Caco-2 (cell line): Measurements from ENCODE around the gene PCDHGA2. TPM values are rescaled to one million over a fixed set of nuclear protein-coding genes. Genes with fewer than 3 reads are reported as not detected.
A peak's percentile ranks its signal among the peaks of the same experiment; 100 is the strongest.
"Not testable (repeated sequence)": the region's sequence is repeated elsewhere in the genome, so short reads cannot be mapped to it uniquely, and the experiment has no call there.

Experiments
- BruUV-seq: library from RNA; stranded (reverse); fragments of 400-500 nt; replicated peaks from 2 replicates; lab custom pipeline; 2021; lab: Mats Ljungman, UMichigan
- CTCF ChIA-PET: fragments of 300-600 bp; sonication (Branson Sonifier 250); formaldehyde crosslinking; loops from one replicate; lab custom pipeline; 2022; ENCODE audit warnings: antibody characterized with exemption; lab: Charles Lee
- POLR2A ChIA-PET: fragments of 300-600 bp; sonication (Branson Sonifier 250); formaldehyde crosslinking; loops from one replicate; lab custom pipeline; 2022; ENCODE audit warnings: antibody characterized with exemption; lab: Charles Lee
- DNase-seq, 2 experiments: peaks; one replicate each; pipeline versions ENCODE4 v3.0.0 to v3.0.0-alpha.2; 2020 to 2022
- H3K27me3 ChIP-seq: replicated peaks from 2 replicates; pipeline ENCODE4 v1.6.0; 2011; ENCODE audit warnings: low read length; ENCODE audit not compliant: control insufficient read depth, insufficient read depth
- H3K36me3 ChIP-seq: 2 replicates; pipeline ENCODE4 v1.5.1; 2011; ENCODE audit warnings: low read length; ENCODE audit not compliant: control insufficient read depth, insufficient read depth
- H3K4me1 ChIP-seq: fragments of 250-450 bp; sonication (Bioruptor Pico); 2 replicates; pipeline ENCODE4 v1.5.1; 2020; ENCODE audit warnings: mild to moderate bottlenecking
- H3K4me3 ChIP-seq: 2 replicates; pipeline ENCODE4 v1.5.1; 2011; ENCODE audit warnings: low read depth, mild to moderate bottlenecking, control low read depth, low read length
- H3K9me3 ChIP-seq: fragments of 250-450 bp; sonication (Bioruptor Pico); 2 replicates; pipeline ENCODE4 v1.5.1; 2020; ENCODE audit warnings: mild to moderate bottlenecking, moderate library complexity
- H3K27ac Mint-ChIP-seq: one replicate; pipeline ENCODE4 v1.8.0; 2022; ENCODE audit warnings: mixed read lengths; ENCODE audit not compliant: unreplicated experiment
- H3K27me3 Mint-ChIP-seq: one replicate; pipeline ENCODE4 v1.8.0; 2022; ENCODE audit warnings: mixed read lengths; ENCODE audit not compliant: insufficient read depth, unreplicated experiment
- H3K36me3 Mint-ChIP-seq: one replicate; pipeline ENCODE4 v1.8.0; 2022; ENCODE audit warnings: mild to moderate bottlenecking, mixed read lengths; ENCODE audit not compliant: insufficient read depth, unreplicated experiment
- H3K4me1 Mint-ChIP-seq: one replicate; pipeline ENCODE4 v1.8.0; 2022; ENCODE audit warnings: low read depth, mixed read lengths; ENCODE audit not compliant: unreplicated experiment
- H3K4me3 Mint-ChIP-seq: one replicate; pipeline ENCODE4 v1.8.0; 2022; ENCODE audit warnings: mild to moderate bottlenecking, moderate library complexity, mixed read lengths; ENCODE audit not compliant: unreplicated experiment
- H3K9me3 Mint-ChIP-seq: one replicate; pipeline ENCODE4 v1.8.0; 2022; ENCODE audit warnings: mixed read lengths; ENCODE audit not compliant: unreplicated experiment
- intact Hi-C: fragments of 100-400 bp; cut with micrococcal nuclease; formaldehyde crosslinking; loops from one replicate; pipeline ENCODE4 v1.10.0; 2022; ENCODE audit not compliant: unreplicated experiment
- total RNA-seq: library from RNA; stranded (reverse); gene quantifications from 2 replicates; pipeline ENCODE4 v1.2.3, GENCODE V29; 2022
- TF ChIP-seq, protein P1 (sequence below), 2 experiments: fragments of 200-600 bp in 1 of 2; IDR thresholded peaks; 1 replicate in 1 of 2; 2 replicates in 1 of 2; pipeline versions ENCODE4 v1.5.1 to v1.8.0; 2011 to 2022; ENCODE audit warnings: antibody characterized with exemption in 1 of 2, control low read depth in 1 of 2, inconsistent platforms in 1 of 2, low read depth in 1 of 2, low read length in 1 of 2, mild to moderate bottlenecking in 1 of 2, moderate library complexity in 1 of 2; ENCODE audit not compliant: insufficient read depth in 1 of 2, severe bottlenecking in 1 of 2, unreplicated experiment in 1 of 2

Gene PCDHGA2
- total RNA-seq, 1 experiment from 2014 or later: 0.20 TPM

GRCh38 chr5:141330299-141331080, 8.1 kb upstream of the PCDHGA2 start, which contains the start of gene PCDHGA1:
PCDHGA1 (plus strand) TSS chr5:141330514.
- Mint-ChIP-seq H3K36me3 (no peaks in the 10 kb centered on the region), H3K27me3 (no peaks in the 10 kb centered on the region), H3K4me1 (no peaks in the 10 kb centered on the region), H3K4me3 (no peak within 1 kb of the TSS), H3K27ac (no peak within 1 kb of the TSS), H3K9me3 (no peaks in the 10 kb centered on the region)
- DNase-seq: no peak
- Histone ChIP-seq H3K4me3 (no peak within 1 kb of the TSS), H3K4me1 (no peaks in the 10 kb centered on the region), H3K36me3 (no peaks in the 10 kb centered on the region), H3K9me3 (peaks cover 3% of the 10 kb centered on the region; the same call in 1 of the 2 replicates), H3K27me3 (no peaks in the 10 kb centered on the region)
- TF ChIP-seq, protein P1, sequence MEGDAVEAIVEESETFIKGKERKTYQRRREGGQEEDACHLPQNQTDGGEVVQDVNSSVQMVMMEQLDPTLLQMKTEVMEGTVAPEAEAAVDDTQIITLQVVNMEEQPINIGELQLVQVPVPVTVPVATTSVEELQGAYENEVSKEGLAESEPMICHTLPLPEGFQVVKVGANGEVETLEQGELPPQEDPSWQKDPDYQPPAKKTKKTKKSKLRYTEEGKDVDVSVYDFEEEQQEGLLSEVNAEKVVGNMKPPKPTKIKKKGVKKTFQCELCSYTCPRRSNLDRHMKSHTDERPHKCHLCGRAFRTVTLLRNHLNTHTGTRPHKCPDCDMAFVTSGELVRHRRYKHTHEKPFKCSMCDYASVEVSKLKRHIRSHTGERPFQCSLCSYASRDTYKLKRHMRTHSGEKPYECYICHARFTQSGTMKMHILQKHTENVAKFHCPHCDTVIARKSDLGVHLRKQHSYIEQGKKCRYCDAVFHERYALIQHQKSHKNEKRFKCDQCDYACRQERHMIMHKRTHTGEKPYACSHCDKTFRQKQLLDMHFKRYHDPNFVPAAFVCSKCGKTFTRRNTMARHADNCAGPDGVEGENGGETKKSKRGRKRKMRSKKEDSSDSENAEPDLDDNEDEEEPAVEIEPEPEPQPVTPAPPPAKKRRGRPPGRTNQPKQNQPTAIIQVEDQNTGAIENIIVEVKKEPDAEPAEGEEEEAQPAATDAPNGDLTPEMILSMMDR (IDR thresholded peaks at IDR 0.05; ENCODE audit: insufficient read depth in 1 of 2, low read depth in 1 of 2, low read length in 1 of 2, severe bottlenecking in 1 of 2, unreplicated experiment in 1 of 2): peak in 1 of 2 experiments; percentile 15
- ChIA-PET CTCF (interaction anchor here (0.7 to 1.1 kb wide), 3 partner anchors 10 to 233 kb away, joined by 3 to 4 read pairs (median 3); partner anchors contain the start of gene TAF7), POLR2A (interaction anchor here (1.0 kb wide), 1 partner anchor 10 kb away, joined by 9 read pairs; the partner anchor contains the start of gene TAF7)
- intact Hi-C loops: no loop called here
- no TSS peak for BruUV-seq

- H3K9me3 Mint-ChIP-seq, H3K4me3 ChIP-seq, DNase-seq, H3K36me3 Mint-ChIP-seq, H3K4me3 Mint-ChIP-seq, H3K27me3 ChIP-seq, intact Hi-C loops, BruUV-seq, POLR2A ChIA-PET, H3K4me1 Mint-ChIP-seq, H3K27me3 Mint-ChIP-seq, CTCF ChIA-PET, H3K9me3 ChIP-seq, H3K4me1 ChIP-seq, H3K27ac Mint-ChIP-seq, H3K36me3 ChIP-seq: not testable (repeated sequence)
Measured at GRCh38 chr5:141332571-141332970, 6.0 kb upstream of the PCDHGA2 start.

- H3K27ac Mint-ChIP-seq, CTCF ChIA-PET, H3K4me1 ChIP-seq, H3K4me3 ChIP-seq, H3K27me3 ChIP-seq, intact Hi-C loops, H3K9me3 ChIP-seq, H3K36me3 Mint-ChIP-seq, H3K4me3 Mint-ChIP-seq, H3K27me3 Mint-ChIP-seq, H3K4me1 Mint-ChIP-seq, DNase-seq, BruUV-seq, H3K36me3 ChIP-seq, POLR2A ChIA-PET: not testable (repeated sequence)
- H3K9me3 Mint-ChIP-seq: peaks cover 24% of the 10 kb centered on the region
Measured at GRCh38 chr5:141340781-141341354, 2.3 kb downstream of the PCDHGA2 start.

- no peak for DNase-seq
- TF ChIP-seq, protein P1 (IDR thresholded peaks at IDR 0.05; ENCODE audit: insufficient read depth in 1 of 2, low read depth in 1 of 2, low read length in 1 of 2, severe bottlenecking in 1 of 2, unreplicated experiment in 1 of 2): no peak
- CTCF ChIA-PET: no interaction called here
- intact Hi-C loops: no loop called here
- no TSS peak for BruUV-seq
- H3K9me3 Mint-ChIP-seq: peaks cover 19% of the 10 kb centered on the region
- Histone ChIP-seq H3K9me3 (no peaks in the 10 kb centered on the region; the same call in 1 of the 2 replicates), H3K4me3 (no peak overlapping the region), H3K4me1 (no peaks in the 10 kb centered on the region), H3K36me3 (no peaks in the 10 kb centered on the region), H3K27me3 (no peaks in the 10 kb centered on the region)
- H3K4me3 Mint-ChIP-seq: no peak overlapping the region
- no peaks in the 10 kb centered on the region for H3K27me3 Mint-ChIP-seq
- no peaks in the 10 kb centered on the region for H3K36me3 Mint-ChIP-seq
- no peaks in the 10 kb centered on the region for H3K4me1 Mint-ChIP-seq
- POLR2A ChIA-PET: no interaction called here
- no peak overlapping the region for H3K27ac Mint-ChIP-seq
Measured at GRCh38 chr5:141342773-141343172, 4.2 kb downstream of the PCDHGA2 start.
